Progenitor cell of endocrine pancreas (in vitro differentiated cells): ENCODE data around the gene GAB2. TPM values are rescaled to one million over a fixed set of nuclear protein-coding genes. Genes with fewer than 3 reads are reported as not detected.

Experiments
- DNase-seq: peaks from one replicate; pipeline ENCODE4 v3.0.0; 2021; ENCODE audit warnings: low spot score; ENCODE audit not compliant: unreplicated experiment
- H3K27ac Mint-ChIP-seq: 2 replicates; pipeline ENCODE4 v1.8.0; 2021; ENCODE audit warnings: mild to moderate bottlenecking, moderate library complexity, mixed read lengths
- H3K27me3 Mint-ChIP-seq: 2 replicates; pipeline ENCODE4 v1.8.0; 2021; ENCODE audit warnings: mixed read lengths
- H3K36me3 Mint-ChIP-seq: 2 replicates; pipeline ENCODE4 v1.8.0; 2022; ENCODE audit warnings: mixed read lengths; ENCODE audit not compliant: insufficient read depth
- H3K4me1 Mint-ChIP-seq: 2 replicates; pipeline ENCODE4 v1.8.0; 2021; ENCODE audit warnings: low read depth, mixed read lengths
- H3K4me3 Mint-ChIP-seq: 2 replicates; pipeline ENCODE4 v1.8.0; 2021; ENCODE audit warnings: low read depth, mild to moderate bottlenecking, moderate library complexity, mixed read lengths
- H3K9me3 Mint-ChIP-seq: 2 replicates; pipeline ENCODE4 v1.8.0; 2021; ENCODE audit warnings: low read depth, mixed read lengths
- CTCF ChIP-seq: fragments of 200-600 bp; sonication (generic); IDR thresholded peaks from one replicate; pipeline ENCODE4 v1.5.0; 2021; ENCODE audit warnings: antibody characterized with exemption, mild to moderate bottlenecking; ENCODE audit not compliant: unreplicated experiment
- total RNA-seq: library from RNA; stranded (reverse); gene quantifications from 2 replicates; pipeline ENCODE4 v1.2.1, GENCODE V29; 2021

GAB2 gene
- total RNA-seq, 1 donor from 2014 or later = 37.6 TPM

- Mint-ChIP-seq H3K36me3 (no peaks in the 10 kb centered on the region), H3K4me1 (peaks cover 4% of the 10 kb centered on the region), H3K9me3 (no peaks in the 10 kb centered on the region), H3K4me3 (no peak overlapping the region), H3K27ac (no peak overlapping the region), H3K27me3 (no peaks in the 10 kb centered on the region)
- DNase-seq = no peak
- TF ChIP-seq CTCF = no peak
These were observed 154.9 kb downstream of the GAB2 start for GRCh38 chr11:78262691-78263090.

DNA sequence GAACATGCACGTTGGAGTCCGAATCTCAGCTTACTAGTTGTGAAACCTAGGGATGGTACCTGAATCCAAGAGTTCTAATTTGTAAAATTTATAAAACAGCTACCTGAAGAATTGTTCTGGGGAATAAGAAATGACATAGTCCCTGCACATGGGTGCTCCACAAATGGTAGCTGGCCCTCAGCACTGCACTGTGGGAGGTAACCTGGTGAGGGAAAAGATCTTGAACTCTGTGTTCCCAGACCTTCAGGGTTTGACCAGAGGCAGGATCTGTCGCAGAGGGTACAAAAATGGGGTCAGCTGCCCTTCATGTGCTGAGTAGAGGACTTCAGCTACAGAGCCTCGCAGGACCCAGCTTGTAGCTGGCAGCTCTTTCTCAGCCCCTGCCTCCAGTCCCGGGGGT is 155.4 kb downstream of the GAB2 start:
- Mint-ChIP-seq H3K9me3 (no peaks in the 10 kb centered on the region), H3K27me3 (no peaks in the 10 kb centered on the region), H3K27ac (no peak overlapping the region), H3K4me1 (peaks cover 4% of the 10 kb centered on the region), H3K36me3 (no peaks in the 10 kb centered on the region), H3K4me3 (no peak overlapping the region)
- no peak for DNase-seq
- TF ChIP-seq CTCF = no peak

DNA sequence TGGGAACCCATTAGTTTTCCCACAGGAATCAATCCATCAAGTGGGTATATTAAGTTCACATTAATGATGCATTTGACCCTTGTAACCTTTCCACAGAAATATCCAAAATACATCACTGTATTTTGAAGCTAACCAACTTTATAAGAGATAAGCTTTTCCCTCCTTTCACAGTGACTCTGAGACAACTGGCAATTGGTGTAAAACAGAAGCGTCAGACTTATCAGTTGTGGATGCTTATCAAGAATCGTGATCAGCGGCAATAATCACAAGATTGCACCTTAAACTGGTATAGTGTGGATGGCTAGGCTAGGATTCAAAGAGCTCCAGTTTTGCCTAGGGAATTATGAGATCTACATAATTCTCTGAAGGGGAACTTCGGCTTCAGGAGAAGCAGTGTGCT is 155.8 kb downstream of the GAB2 start:
- Mint-ChIP-seq H3K27me3 (no peaks in the 10 kb centered on the region), H3K4me1 (peaks cover 4% of the 10 kb centered on the region), H3K4me3 (no peak overlapping the region), H3K36me3 (no peaks in the 10 kb centered on the region), H3K9me3 (no peaks in the 10 kb centered on the region), H3K27ac (no peak overlapping the region)
- TF ChIP-seq CTCF = no peak
- DNase-seq = no peak

GRCh38 chr11:78261367-78261766 is 156.3 kb downstream of the GAB2 start:
- no peaks in the 10 kb centered on the region for H3K9me3 Mint-ChIP-seq
- no peak for DNase-seq
- no peaks in the 10 kb centered on the region for H3K27me3 Mint-ChIP-seq
- H3K4me3 Mint-ChIP-seq = no peak overlapping the region
- H3K36me3 Mint-ChIP-seq = no peaks in the 10 kb centered on the region
- H3K27ac Mint-ChIP-seq = no peak overlapping the region
- H3K4me1 Mint-ChIP-seq = peaks cover 4% of the 10 kb centered on the region
- no peak for TF ChIP-seq CTCF

- Mint-ChIP-seq H3K4me1 (peaks cover 4% of the 10 kb centered on the region), H3K9me3 (no peaks in the 10 kb centered on the region), H3K27me3 (no peaks in the 10 kb centered on the region), H3K27ac (no peak overlapping the region), H3K4me3 (no peak overlapping the region), H3K36me3 (no peaks in the 10 kb centered on the region)
- DNase-seq = no peak
- TF ChIP-seq CTCF = no peak
These were observed 157.7 kb downstream of the GAB2 start for GRCh38 chr11:78259777-78260487.
